GM12865 (cell line): Measurements from ENCODE around the gene NTMT1.
"Not testable (repeated sequence)": the region's sequence is repeated elsewhere in the genome, so short reads cannot be mapped to it uniquely, and the experiment has no call there.

Experiments
- DNase-seq: peaks from one replicate; pipeline ENCODE4 v3.0.0; 2010; ENCODE audit warnings: low read depth
- H3K4me3 ChIP-seq: 2 replicates; pipeline ENCODE4 v1.5.1; 2011; ENCODE audit warnings: mild to moderate bottlenecking, low read depth, low read length, control low read depth
- TF ChIP-seq, protein P1 (sequence below): IDR thresholded peaks from 2 replicates; pipeline ENCODE4 v1.5.1; 2011; ENCODE audit warnings: low read length, control low read depth, low read depth, inconsistent platforms; ENCODE audit not compliant: insufficient read depth; ENCODE audit errors: missing control alignments

NTMT1 gene

DNA sequence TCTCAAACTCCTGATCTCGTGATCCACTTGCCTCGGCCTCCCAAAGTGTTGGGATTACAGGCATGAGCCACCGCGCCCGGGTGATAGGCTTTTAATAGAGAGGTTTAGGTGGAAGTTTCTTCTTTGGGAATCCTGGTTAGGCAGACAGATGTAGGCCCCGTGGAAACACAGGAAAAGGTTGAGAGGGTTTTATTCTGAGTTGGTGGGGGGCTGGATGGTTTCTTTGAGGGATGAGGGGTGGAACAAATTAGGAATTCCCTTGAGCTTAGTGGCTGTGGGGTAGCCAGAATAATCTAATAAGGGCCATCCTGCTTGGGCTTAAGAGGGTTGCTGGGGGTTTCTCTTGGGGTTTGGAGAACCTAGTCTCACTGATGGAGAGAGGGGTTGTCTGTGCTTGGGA, 35.5 kb upstream of the NTMT1 start:
- DNase-seq: no peak
- no peak overlapping the region for H3K4me3 ChIP-seq
- TF ChIP-seq, protein P1, sequence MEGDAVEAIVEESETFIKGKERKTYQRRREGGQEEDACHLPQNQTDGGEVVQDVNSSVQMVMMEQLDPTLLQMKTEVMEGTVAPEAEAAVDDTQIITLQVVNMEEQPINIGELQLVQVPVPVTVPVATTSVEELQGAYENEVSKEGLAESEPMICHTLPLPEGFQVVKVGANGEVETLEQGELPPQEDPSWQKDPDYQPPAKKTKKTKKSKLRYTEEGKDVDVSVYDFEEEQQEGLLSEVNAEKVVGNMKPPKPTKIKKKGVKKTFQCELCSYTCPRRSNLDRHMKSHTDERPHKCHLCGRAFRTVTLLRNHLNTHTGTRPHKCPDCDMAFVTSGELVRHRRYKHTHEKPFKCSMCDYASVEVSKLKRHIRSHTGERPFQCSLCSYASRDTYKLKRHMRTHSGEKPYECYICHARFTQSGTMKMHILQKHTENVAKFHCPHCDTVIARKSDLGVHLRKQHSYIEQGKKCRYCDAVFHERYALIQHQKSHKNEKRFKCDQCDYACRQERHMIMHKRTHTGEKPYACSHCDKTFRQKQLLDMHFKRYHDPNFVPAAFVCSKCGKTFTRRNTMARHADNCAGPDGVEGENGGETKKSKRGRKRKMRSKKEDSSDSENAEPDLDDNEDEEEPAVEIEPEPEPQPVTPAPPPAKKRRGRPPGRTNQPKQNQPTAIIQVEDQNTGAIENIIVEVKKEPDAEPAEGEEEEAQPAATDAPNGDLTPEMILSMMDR: no peak

DNA sequence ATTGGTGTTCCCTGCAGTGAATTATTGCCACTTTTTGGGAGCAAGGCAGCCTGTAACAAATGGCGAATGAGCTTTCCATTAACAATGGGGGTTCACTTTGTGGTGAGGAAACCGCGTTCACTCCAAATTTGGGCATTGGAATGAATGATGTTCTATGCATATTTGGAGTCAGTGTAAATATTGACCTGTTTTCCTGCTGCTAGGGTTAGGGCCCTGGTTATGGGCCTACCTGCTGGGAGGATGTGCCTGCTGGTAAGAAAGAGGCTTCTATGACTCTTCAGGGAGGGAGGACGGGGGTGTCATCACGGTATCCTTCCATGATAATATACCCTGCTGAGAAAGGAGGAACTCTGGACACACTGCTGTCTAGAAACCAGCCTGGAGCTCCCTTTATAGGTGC, 34.0 kb upstream of the NTMT1 start:
- TF ChIP-seq, protein P1: no peak
- DNase-seq: no peak
- H3K4me3 ChIP-seq: no peak overlapping the region

DNA sequence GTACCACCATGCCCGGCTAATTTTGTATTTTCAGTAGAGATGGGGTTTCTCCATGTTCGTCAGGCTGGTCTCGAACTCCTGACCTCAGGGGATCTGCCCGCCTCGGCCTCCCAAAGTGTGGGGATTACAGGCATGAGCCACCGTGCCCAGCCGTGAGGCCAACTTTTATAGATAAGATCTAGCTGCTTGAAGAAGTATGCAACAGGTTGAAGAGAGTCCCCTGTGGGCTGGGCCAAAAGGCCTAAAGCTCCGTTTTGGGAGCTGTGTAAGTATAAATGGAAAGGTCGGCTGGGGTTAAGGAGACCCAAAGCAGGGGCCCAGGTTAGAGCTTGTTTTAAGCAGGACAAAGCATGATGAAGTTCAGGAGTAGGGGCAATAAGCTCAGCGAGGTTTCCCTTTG, 33.2 kb upstream of the NTMT1 start:
- H3K4me3 ChIP-seq: not testable (repeated sequence)

DNA sequence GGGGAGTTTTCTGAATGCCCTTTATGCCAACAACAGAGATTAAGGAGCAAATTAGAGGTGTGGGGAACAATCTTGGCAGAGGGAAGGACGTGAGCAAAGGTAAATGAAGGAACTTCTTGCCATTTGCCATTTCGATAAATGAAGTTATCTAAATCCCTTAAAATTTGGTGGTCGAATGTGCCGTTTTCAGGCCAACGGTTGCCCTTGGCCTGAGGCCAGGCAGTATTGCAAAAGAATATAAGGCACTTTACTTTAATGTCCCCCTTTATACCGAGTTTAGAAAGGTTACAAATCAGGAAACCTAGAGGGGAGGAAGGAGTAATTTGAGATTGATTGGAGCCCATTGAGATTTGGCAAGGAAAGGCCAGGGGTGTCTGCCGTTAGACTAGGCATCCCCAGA, 31.3 kb upstream of the NTMT1 start:
- no peak for DNase-seq
- TF ChIP-seq, protein P1: no peak
- H3K4me3 ChIP-seq: no peak overlapping the region

More for the DNA sequence above, 33.2 kb upstream of the NTMT1 start:
- not testable (repeated sequence) for DNase-seq

DNA sequence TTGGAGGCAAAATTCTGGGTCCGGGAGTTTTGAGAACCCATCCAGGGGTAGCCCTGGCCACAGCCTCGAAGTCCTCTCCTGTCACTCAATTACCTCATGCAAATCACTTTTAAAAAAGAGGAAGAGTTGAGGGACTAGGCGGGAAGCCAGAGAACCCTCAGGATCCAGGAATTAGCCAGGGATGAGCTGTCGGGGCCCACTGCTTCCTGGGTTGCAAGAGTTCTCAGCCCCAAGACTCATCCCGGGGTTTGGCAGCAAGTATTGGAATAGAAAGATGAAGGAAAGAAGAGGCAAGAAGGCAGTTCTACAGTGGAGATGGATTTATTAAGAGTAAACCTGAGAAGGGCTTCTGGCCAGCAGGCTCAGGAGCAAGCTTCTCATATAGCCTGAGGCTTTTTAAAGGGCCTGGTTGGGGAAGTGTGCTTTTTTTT, 30.6 kb upstream of the NTMT1 start:
- no peak overlapping the region for H3K4me3 ChIP-seq
- DNase-seq: no peak
- TF ChIP-seq, protein P1: no peak

DNA sequence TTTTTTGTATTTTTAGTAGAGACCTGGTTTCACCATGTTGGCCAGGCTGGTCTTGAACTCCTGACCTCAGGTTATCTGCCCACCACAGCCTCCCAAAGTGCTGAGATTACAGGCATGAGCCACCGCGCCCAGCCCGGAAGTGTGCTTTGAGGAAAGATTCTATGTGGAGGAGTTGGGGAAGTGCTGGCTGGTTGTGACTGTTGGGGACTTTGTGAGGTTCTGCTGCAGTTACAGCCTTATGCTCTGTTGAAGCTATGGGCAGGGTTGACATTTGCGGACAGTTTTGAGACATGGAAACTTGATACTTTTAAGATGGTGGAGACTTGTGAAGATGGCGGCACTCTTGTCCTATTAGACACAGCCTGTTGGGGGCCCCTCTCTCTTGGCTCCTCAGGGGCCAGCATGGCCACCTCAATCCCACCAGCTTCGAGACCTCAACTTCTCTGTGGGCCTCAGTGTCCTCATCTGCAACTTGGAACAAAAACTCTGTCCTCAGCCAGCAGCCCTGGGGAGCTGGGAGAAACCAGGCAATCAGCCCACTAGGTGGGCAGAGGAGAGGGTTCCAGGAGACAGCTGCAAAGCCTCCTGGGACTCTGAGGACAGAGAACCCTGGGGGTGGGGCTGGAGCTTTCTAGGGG, 29.9 kb upstream of the NTMT1 start:
- TF ChIP-seq, protein P1: no peak
- H3K4me3 ChIP-seq: no peak overlapping the region
- no peak for DNase-seq

DNA sequence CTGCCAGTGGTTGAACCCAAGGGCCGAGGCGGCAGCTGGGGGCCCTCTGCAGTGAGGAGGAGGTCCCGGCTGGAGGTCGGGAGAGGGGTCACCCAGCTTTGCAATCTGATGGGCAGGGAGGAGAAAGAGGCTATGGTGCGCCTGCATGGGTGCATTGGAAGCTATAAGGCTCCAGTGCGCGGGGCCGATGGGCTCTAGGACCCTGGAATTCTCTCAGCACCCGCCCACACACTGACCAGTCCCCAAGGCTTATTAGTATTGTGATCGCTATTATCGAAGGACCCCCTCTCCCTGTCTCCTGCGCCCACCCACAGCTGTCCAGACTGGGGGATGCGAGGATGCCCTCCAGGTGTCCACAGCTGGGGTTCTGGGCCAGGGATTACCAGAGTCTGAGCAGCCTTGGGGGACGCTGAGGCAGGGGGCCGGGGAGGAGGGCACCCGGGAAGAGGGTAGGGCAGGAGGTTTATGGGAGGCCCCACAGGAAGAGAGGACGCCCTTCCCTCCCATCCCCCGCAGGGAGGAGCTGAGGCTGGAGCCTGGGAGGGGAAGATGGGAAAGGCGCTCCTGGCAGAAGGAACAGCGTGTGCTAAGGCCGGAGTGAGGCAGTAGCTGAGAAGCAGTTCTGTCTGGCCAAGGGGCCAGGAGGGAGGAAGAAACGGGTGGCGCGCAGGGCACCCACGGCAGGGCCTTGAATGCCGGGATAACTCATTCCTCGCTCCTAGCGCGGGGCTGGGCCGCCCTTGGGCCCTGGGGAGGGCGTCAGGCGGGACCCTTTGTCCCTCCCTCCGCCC, 29.2 kb upstream of the NTMT1 start:
- TF ChIP-seq, protein P1: no peak
- DNase-seq: no peak
- H3K4me3 ChIP-seq: peak overlapping the region; percentile 8; the same call in 1 of the 2 replicates
